Measurements from ENCODE around the gene APBA1. TPM values are rescaled to one million over a fixed set of nuclear protein-coding genes. Genes with fewer than 3 reads are reported as not detected.

Gene APBA1
- total RNA-seq, 4 donors from 2014 or later, result 5.8 to 15.7 (median 11.5) TPM

GRCh38 chr9:69453746-69454145 lies 218.4 kb downstream of the APBA1 start:
- H3K36me3 ChIP-seq, result peaks cover 19% of the 10 kb centered on the region
- H3K4me3 ChIP-seq, result no peak overlapping the region
- H3K4me1 ChIP-seq, result no peaks in the 10 kb centered on the region
- H3K27ac ChIP-seq, result no peak overlapping the region
- H3K27me3 ChIP-seq, result no peaks in the 10 kb centered on the region
- no peak for DNase-seq (ENCODE audit: low spot score in 2 of 2)
- H3K9me3 ChIP-seq, result no peaks in the 10 kb centered on the region
- no peak for TF ChIP-seq EP300 (IDR thresholded peaks at IDR 0.05)
- TF ChIP-seq POLR2AphosphoS5 (IDR thresholded peaks at IDR 0.05), result no peak
- no peak for TF ChIP-seq CTCF (IDR thresholded peaks at IDR 0.05)
- TF ChIP-seq POLR2A (IDR thresholded peaks at IDR 0.05), result no peak
- 90% methylated on average over 2 of the region's 2 CpGs for WGBS

GRCh38 chr9:69452110-69452782 lies 219.9 kb downstream of the APBA1 start:
- 86% methylated on average over 13 of the region's 13 CpGs for WGBS
- H3K4me3 ChIP-seq, result no peak overlapping the region
- no peaks in the 10 kb centered on the region for H3K9me3 ChIP-seq
- H3K36me3 ChIP-seq, result peaks cover 21% of the 10 kb centered on the region
- DNase-seq (ENCODE audit: low spot score in 2 of 2), result no peak
- TF ChIP-seq POLR2A (IDR thresholded peaks at IDR 0.05), result no peak
- no peak for TF ChIP-seq POLR2AphosphoS5 (IDR thresholded peaks at IDR 0.05)
- TF ChIP-seq EP300 (IDR thresholded peaks at IDR 0.05), result no peak
- no peak for TF ChIP-seq CTCF (IDR thresholded peaks at IDR 0.05)
- H3K4me1 ChIP-seq, result no peaks in the 10 kb centered on the region
- no peak overlapping the region for H3K27ac ChIP-seq
- no peaks in the 10 kb centered on the region for H3K27me3 ChIP-seq

GRCh38 chr9:69446496-69446895 lies 225.7 kb downstream of the APBA1 start:
- Histone ChIP-seq H3K27ac (no peak overlapping the region), H3K9me3 (no peaks in the 10 kb centered on the region), H3K4me3 (no peak overlapping the region), H3K4me1 (no peaks in the 10 kb centered on the region), H3K27me3 (no peaks in the 10 kb centered on the region), H3K36me3 (peaks cover 10% of the 10 kb centered on the region)
- DNase-seq (ENCODE audit: low spot score in 2 of 2), result no peak
- 86% methylated on average over 6 of the region's 6 CpGs for WGBS
- TF ChIP-seq POLR2A (IDR thresholded peaks at IDR 0.05) (no peak), CTCF (IDR thresholded peaks at IDR 0.05) (no peak), EP300 (IDR thresholded peaks at IDR 0.05) (no peak), POLR2AphosphoS5 (IDR thresholded peaks at IDR 0.05) (no peak)

GRCh38 chr9:69445251-69445650 lies 226.9 kb downstream of the APBA1 start:
- no peak overlapping the region for H3K4me3 ChIP-seq
- H3K4me1 ChIP-seq, result no peaks in the 10 kb centered on the region
- DNase-seq (ENCODE audit: low spot score in 2 of 2), result no peak
- no peaks in the 10 kb centered on the region for H3K27me3 ChIP-seq
- WGBS, result 89% methylated on average over 5 of the region's 5 CpGs
- TF ChIP-seq CTCF (IDR thresholded peaks at IDR 0.05) (no peak), POLR2AphosphoS5 (IDR thresholded peaks at IDR 0.05) (no peak), POLR2A (IDR thresholded peaks at IDR 0.05) (no peak), EP300 (IDR thresholded peaks at IDR 0.05) (no peak)
- H3K9me3 ChIP-seq, result no peaks in the 10 kb centered on the region
- H3K27ac ChIP-seq, result no peak overlapping the region
- peaks cover 22% of the 10 kb centered on the region for H3K36me3 ChIP-seq

GRCh38 chr9:69444791-69445190 lies 227.4 kb downstream of the APBA1 start:
- no peak for TF ChIP-seq EP300 (IDR thresholded peaks at IDR 0.05)
- no peak for TF ChIP-seq CTCF (IDR thresholded peaks at IDR 0.05)
- TF ChIP-seq POLR2A (IDR thresholded peaks at IDR 0.05), result no peak
- TF ChIP-seq POLR2AphosphoS5 (IDR thresholded peaks at IDR 0.05), result no peak
- H3K27ac ChIP-seq, result no peak overlapping the region
- no peaks in the 10 kb centered on the region for H3K9me3 ChIP-seq
- no peak for DNase-seq (ENCODE audit: low spot score in 2 of 2)
- H3K4me3 ChIP-seq, result no peak overlapping the region
- peaks cover 25% of the 10 kb centered on the region for H3K36me3 ChIP-seq
- H3K4me1 ChIP-seq, result no peaks in the 10 kb centered on the region
- WGBS, result 90% methylated on average over 4 of the region's 4 CpGs
- no peaks in the 10 kb centered on the region for H3K27me3 ChIP-seq

All from suprapubic skin (tissue), 4 donors.